Adrenal gland (tissue), 12 donors: ENCODE data around the gene RBFOX1. TPM values are rescaled to one million over a fixed set of nuclear protein-coding genes. Genes with fewer than 3 reads are reported as not detected.

Source experiments
- DNase-seq, 7 donors: peaks; one replicate each; pipeline ENCODE4 v3.0.0-alpha.2; 2019 to 2020
- H3K27ac ChIP-seq, 5 donors: fragments of 200-600 bp; sonication (generic) in 4 of 5; 1 replicate in 3 of 5; 2 replicates in 2 of 5; pipeline versions ENCODE4 v1.5.1 to v1.8.0; 2016 to 2020; ENCODE audit warnings: mild to moderate bottlenecking in 1 of 5
- H3K27me3 ChIP-seq: fragments of 200-600 bp; 2 replicates; pipeline ENCODE4 v1.8.0; 2021
- H3K36me3 ChIP-seq, 2 donors: fragments of 200-600 bp; replicated peaks in 1 of 2; 1 replicate in 1 of 2; 2 replicates in 1 of 2; pipeline versions ENCODE4 v1.5.1 to v1.8.0; 2018 to 2022
- H3K4me1 ChIP-seq, 2 donors: fragments of 200-600 bp; replicated peaks in 1 of 2; 1 replicate in 1 of 2; 2 replicates in 1 of 2; pipeline versions ENCODE4 v1.5.1 to v1.8.0; 2018 to 2021
- H3K4me3 ChIP-seq, 4 donors: fragments of 200-600 bp; sonication (generic) in 3 of 4; one replicate each; pipeline ENCODE4 v1.5.1; 2016 to 2018
- H3K9me3 ChIP-seq, 3 donors: fragments of 200-600 bp; sonication (generic) in 1 of 3; replicated peaks in 1 of 3; 1 replicate in 2 of 3; 2 replicates in 1 of 3; pipeline versions ENCODE4 v1.5.1 to v1.8.0; 2016 to 2021
- POLR2A ChIP-seq, 2 donors: fragments of 450-650 bp; IDR thresholded peaks; one replicate each; pipeline ENCODE4 v1.6.1; 2017; ENCODE audit warnings: antibody characterized with exemption in 2 of 2, mild to moderate bottlenecking in 2 of 2, moderate library complexity in 1 of 2
- WGBS, 4 donors: extraction: QIAGEN DNeasy Blood & Tissue Kit in 2 of 4; methylation state at CpG; one replicate each; pipeline versions ENCODE4 v1.1.5 to v1.1.7; 2013 to 2017; 5-methylcytosine and 5-hydroxymethylcytosine counted together
- intact Hi-C, 2 donors: fragments of 100-400 bp; cut with DNase I; formaldehyde crosslinking; loops; one replicate each; pipeline versions ENCODE4 v1.14.1 to v1.15.0; 2022 to 2023
- polyA plus RNA-seq, 3 donors: library from polyadenylated mRNA; stranded (reverse); fragments of 200-250 nt in 2 of 3; fragments of 350-450 nt in 1 of 3; fragmentation: Illumina TruSeq in 1 of 3; extraction: RNeasy Lipid Tissue Mini Kit (QIAGEN cat#74804) in 1 of 3; gene quantifications; one replicate each; pipeline ENCODE4 v1.2.3, GENCODE V29; 2013 to 2014
- total RNA-seq, 9 donors: library from RNA; depleted of rRNA in 4 of 9; stranded (reverse); fragments of >200 nt in 4 of 9; fragments of 120-200 nt in 1 of 9; fragmentation: NEBNext Ultra II Directional in 1 of 9; extraction: Animal tissue kit (Norgen Biotek cat#: 25700) in 1 of 9; gene quantifications; one replicate each; pipeline versions ENCODE4 v1.1.0 to v1.2.4, GENCODE V29; 2013 to 2023
- TF ChIP-seq, protein P1 (sequence below), 6 experiments: fragments of 450-650 bp in 4 of 6; fragments of 200-600 bp in 2 of 6; sonication (generic) in 1 of 6; IDR thresholded peaks; 1 replicate in 5 of 6; 2 replicates in 1 of 6; pipeline versions ENCODE4 v1.5.1 to v1.8.0; 2016 to 2021; ENCODE audit warnings: antibody characterized with exemption in 6 of 6, mild to moderate bottlenecking in 2 of 6, moderate library complexity in 1 of 6
- donor health status: healthy with polysubstance abuse.
- donor health status: Bipolar disorder and iron deficiency.
- donor health status: DM: yes; HTN: yes; CAD: no.
- donor health status: DM: no; HTN: no; CAD: no.
- donor health status: DM: no; HTN: no; CAD: no.
- donor health status: DM: yes; HTN: yes; CAD: no.

Gene RBFOX1
- total and polyA plus RNA-seq, 12 donors: 0.19 to 6.3 (median 0.71) TPM; not detected in 4

DNA sequence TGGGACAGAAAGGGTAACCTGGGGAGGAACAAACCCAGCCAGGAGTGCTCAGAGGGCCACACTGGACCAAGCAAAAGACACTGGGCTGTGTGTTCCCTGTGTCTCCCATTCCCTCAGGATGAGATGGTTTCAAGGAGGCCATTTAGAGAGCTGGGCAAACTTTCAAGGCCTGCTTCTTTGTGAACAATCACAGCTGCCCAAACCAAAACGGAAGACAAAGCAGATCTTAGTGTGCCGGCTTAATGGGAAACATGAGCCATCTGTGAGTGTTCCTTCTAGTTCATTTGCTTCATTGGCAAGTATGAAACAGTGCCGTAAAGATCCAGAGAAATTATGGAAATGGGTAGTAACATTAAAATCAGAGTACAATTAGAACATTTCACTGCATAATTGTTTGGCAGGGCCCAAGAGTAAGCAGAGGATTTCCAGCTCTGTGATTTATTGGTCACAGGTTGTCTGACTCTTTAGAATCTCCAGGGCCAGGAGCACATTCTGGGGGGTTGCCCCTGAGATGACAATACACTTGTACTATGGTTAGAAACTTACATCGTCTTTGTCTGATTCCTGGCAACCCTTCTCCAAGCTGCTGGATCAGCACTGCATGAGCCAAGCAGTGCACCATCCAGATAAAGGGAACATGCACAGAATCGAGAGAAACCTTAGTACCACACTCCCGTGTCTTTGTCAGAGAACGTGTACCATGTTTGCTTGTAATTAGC, 412.1 kb downstream of the RBFOX1 start:
- H3K36me3 ChIP-seq: no peaks in the 10 kb centered on the region
- TF ChIP-seq, protein P1, sequence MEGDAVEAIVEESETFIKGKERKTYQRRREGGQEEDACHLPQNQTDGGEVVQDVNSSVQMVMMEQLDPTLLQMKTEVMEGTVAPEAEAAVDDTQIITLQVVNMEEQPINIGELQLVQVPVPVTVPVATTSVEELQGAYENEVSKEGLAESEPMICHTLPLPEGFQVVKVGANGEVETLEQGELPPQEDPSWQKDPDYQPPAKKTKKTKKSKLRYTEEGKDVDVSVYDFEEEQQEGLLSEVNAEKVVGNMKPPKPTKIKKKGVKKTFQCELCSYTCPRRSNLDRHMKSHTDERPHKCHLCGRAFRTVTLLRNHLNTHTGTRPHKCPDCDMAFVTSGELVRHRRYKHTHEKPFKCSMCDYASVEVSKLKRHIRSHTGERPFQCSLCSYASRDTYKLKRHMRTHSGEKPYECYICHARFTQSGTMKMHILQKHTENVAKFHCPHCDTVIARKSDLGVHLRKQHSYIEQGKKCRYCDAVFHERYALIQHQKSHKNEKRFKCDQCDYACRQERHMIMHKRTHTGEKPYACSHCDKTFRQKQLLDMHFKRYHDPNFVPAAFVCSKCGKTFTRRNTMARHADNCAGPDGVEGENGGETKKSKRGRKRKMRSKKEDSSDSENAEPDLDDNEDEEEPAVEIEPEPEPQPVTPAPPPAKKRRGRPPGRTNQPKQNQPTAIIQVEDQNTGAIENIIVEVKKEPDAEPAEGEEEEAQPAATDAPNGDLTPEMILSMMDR (IDR thresholded peaks at IDR 0.05): no peak
- no peak for TF ChIP-seq POLR2A (IDR thresholded peaks at IDR 0.05)
- no peak overlapping the region for H3K4me3 ChIP-seq
- no peaks in the 10 kb centered on the region for H3K4me1 ChIP-seq
- no peaks in the 10 kb centered on the region for H3K9me3 ChIP-seq
- H3K27me3 ChIP-seq: no peaks in the 10 kb centered on the region
- WGBS, 4 donors: 59 to 73% (median 68%) methylated on average over 7 of the region's 7 CpGs
- no peak overlapping the region for H3K27ac ChIP-seq
- intact Hi-C loops: no loop called here
- no peak for DNase-seq

DNA sequence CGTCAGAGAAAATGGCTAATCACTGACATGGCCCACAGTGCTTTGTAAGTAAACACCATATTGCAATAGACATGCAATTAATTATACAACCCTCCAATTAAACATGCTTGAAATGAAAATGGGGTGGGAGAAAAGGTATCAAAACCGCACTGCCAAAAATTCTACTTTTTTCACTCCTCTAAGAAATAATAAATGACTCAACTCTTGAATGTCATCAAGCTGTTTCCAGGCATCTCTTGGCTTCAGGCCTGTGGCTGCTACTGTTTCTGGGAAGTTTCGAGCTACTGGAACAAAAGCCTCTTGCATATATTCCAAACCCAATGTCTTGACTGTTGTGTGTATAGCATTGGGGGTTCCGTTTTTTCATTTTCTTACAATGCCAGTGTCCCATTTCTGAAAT, 412.6 kb downstream of the RBFOX1 start:
- Histone ChIP-seq H3K4me1 (no peaks in the 10 kb centered on the region), H3K27me3 (no peaks in the 10 kb centered on the region), H3K4me3 (no peak overlapping the region), H3K9me3 (no peaks in the 10 kb centered on the region), H3K27ac (no peak overlapping the region), H3K36me3 (no peaks in the 10 kb centered on the region)
- 54 to 60% (median 57%) methylated on average over 4 of the region's 4 CpGs for WGBS, 4 donors
- intact Hi-C loops: no loop called here
- no peak for TF ChIP-seq POLR2A (IDR thresholded peaks at IDR 0.05)
- TF ChIP-seq, protein P1 (IDR thresholded peaks at IDR 0.05): no peak
- no peak for DNase-seq

DNA sequence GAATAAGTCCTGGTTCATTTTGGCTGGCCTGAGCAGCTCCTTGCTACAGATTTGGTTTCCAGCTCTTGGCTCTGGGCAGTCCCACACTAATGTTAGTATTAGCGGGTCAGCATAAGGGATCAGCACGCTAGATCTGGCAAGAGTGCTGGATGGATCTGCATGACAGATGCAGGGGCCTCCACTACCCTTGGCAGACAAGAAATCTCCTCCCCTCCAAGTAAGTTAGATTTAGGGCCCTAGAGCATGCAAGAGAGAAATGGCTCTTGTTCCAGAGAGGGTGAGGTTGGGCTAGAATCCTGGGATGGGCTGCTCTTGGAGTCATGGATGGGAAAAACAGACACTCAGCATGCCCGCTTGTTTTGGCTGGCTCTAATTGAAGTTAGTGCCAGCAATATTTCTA, 414.3 kb downstream of the RBFOX1 start:
- Histone ChIP-seq H3K9me3 (no peaks in the 10 kb centered on the region), H3K36me3 (no peaks in the 10 kb centered on the region), H3K27me3 (no peaks in the 10 kb centered on the region), H3K4me1 (no peaks in the 10 kb centered on the region), H3K4me3 (no peak overlapping the region), H3K27ac (no peak overlapping the region)
- no peak for TF ChIP-seq POLR2A (IDR thresholded peaks at IDR 0.05)
- TF ChIP-seq, protein P1 (IDR thresholded peaks at IDR 0.05): no peak
- intact Hi-C loops: no loop called here
- WGBS, 4 donors: 49 to 66% (median 62%) methylated on average over 3 of the region's 3 CpGs
- no peak for DNase-seq

DNA sequence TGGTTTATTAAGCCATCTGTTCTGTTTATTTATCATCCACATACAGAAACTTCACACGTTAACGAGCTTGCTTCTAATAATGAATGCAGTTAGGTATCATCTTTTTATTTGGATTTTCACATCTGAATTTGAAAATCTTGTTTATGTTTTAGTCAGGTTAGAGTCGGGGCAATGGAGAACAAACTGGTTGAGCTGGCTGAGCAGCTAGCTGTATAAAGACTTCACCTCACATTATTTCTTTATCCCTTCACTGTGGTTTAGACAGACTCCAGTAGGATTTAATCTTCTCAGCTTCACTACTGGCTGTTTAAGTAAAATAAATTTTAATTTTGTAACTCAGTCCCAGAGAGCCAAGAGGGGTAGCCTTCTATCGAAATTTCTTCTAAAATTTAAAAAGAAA, 415.9 kb downstream of the RBFOX1 start:
- H3K27me3 ChIP-seq: no peaks in the 10 kb centered on the region
- no peaks in the 10 kb centered on the region for H3K36me3 ChIP-seq
- TF ChIP-seq POLR2A (IDR thresholded peaks at IDR 0.05): no peak
- TF ChIP-seq, protein P1 (IDR thresholded peaks at IDR 0.05): no peak
- intact Hi-C loops: no loop called here
- 39 to 64% (median 52%) methylated on average over 4 of the region's 4 CpGs for WGBS, 4 donors
- H3K4me3 ChIP-seq: no peak overlapping the region
- DNase-seq: no peak
- no peak overlapping the region for H3K27ac ChIP-seq
- no peaks in the 10 kb centered on the region for H3K4me1 ChIP-seq
- no peaks in the 10 kb centered on the region for H3K9me3 ChIP-seq
